Right cardiac atrium (tissue), 5 donors: ENCODE measurements around the gene PBX4. TPM values are rescaled to one million over a fixed set of nuclear protein-coding genes. Genes with fewer than 3 reads are reported as not detected.
A peak's percentile ranks its signal among the peaks of the same experiment; 100 is the strongest.

Experiments
- ATAC-seq, 2 donors: fragments of 200-7000 bp; cut with Tn5 transposase; one replicate each; pipeline versions ENCODE4 v1.8.0 to v1.9.1; 2020; ENCODE audit warnings: moderate library complexity in 2 of 2, mild to moderate bottlenecking in 1 of 2
- DNase-seq, 3 donors: peaks; one replicate each; pipeline ENCODE4 v3.0.0-alpha.2; 2020
- H3K27ac ChIP-seq: one replicate; pipeline ENCODE4 v1.5.1; 2013; ENCODE audit warnings: mild to moderate bottlenecking, low read length, control low read depth, moderate library complexity
- H3K27me3 ChIP-seq: one replicate; pipeline ENCODE4 v1.6.1; 2013; ENCODE audit not compliant: control insufficient read depth, insufficient read depth
- H3K4me1 ChIP-seq: one replicate; pipeline ENCODE4 v1.6.1; 2013; ENCODE audit warnings: low read length; ENCODE audit not compliant: control insufficient read depth, insufficient read depth
- H3K4me3 ChIP-seq: one replicate; pipeline ENCODE4 v1.5.1; 2013; ENCODE audit warnings: low read length, control low read depth
- H3K9me3 ChIP-seq: one replicate; pipeline ENCODE4 v1.6.1; 2013; ENCODE audit warnings: low read length; ENCODE audit not compliant: control insufficient read depth
- WGBS: extraction: QIAGEN DNeasy Blood & Tissue Kit; methylation state at CpG from one replicate; pipeline ENCODE4 v1.1.7; 2013; 5-methylcytosine and 5-hydroxymethylcytosine counted together
- intact Hi-C, 4 donors: fragments of 100-400 bp; cut with DNase I; formaldehyde crosslinking; loops; one replicate each; pipeline versions ENCODE4 v1.11.0 to v1.14.0; 2022 to 2023
- polyA plus RNA-seq: library from polyadenylated mRNA; stranded (reverse); fragments of 200-250 nt; gene quantifications from one replicate; pipeline ENCODE4 v1.2.3, GENCODE V29; 2013
- total RNA-seq, 4 donors: library from RNA; stranded (reverse); fragmentation: NEBNext Ultra II Directional; extraction: Animal tissue kit (Norgen Biotek cat#: 25700); gene quantifications; one replicate each; pipeline ENCODE4 v1.2.1, GENCODE V29; 2021
- donor health status: healthy with polysubstance abuse.
- donor health status: DM: no; HTN: yes; CAD: no.
- donor health status: DM: no; HTN: no; CAD: no.
- donor health status: DM: no; HTN: yes; CAD: no; lungs with severe emphysema.
- donor health status: DM: yes; HTN: yes; CAD: no.

Gene PBX4
- total and polyA plus RNA-seq, 5 donors: 0.36 to 0.56 TPM; not detected in 3

DNA sequence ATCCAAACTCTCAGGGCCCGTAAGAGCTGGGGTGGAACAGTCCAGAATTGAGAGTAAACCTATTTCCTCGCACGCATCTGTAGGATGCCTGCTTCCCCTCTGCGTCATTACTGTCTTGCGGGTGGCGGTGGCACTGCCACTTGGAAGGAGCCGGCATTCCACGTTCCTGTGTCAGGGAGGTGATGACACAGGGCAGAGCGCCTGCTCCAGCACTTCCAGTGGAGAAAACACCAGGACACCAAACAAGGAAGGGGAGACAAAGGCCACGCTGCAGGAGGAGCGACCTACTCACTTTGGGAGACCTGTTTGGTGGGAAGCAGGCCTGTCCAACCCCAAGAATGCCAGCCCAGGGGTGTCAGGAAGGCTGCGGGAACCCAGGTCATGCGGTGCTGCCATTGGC lies 37.1 kb downstream of the PBX4 start:
- intact Hi-C loops: no loop called here
- Histone ChIP-seq H3K4me3 (no peak overlapping the region), H3K27ac (no peak overlapping the region), H3K27me3 (no peaks in the 10 kb centered on the region), H3K9me3 (no peaks in the 10 kb centered on the region), H3K4me1 (no peaks in the 10 kb centered on the region)
- 76% methylated on average over 13 of the region's 13 CpGs for WGBS
- ATAC-seq: peak; percentile 12 to 69
- DNase-seq: no peak

DNA sequence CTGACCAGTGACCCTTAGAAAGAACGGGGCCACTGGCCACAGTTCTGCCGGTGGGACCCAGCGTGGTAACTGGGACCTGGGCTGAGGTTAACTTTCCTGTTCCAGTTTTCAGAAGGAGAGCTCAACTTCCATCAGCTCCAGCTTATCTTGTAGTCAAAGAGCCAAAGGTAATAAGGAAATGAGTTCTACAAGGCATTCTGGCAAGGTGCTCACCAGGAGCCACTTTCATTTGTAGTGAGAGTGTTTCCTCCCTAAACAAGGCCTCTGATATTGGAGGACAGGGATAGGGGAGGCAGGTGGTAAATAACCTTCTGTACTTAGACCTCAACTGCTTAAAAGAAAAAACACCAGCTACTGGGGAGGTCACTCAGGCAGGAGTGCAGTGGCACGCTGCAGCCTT lies 38.1 kb downstream of the PBX4 start:
- no peaks in the 10 kb centered on the region for H3K9me3 ChIP-seq
- 88% methylated on average over 4 of the region's 4 CpGs for WGBS
- no peak for ATAC-seq
- H3K4me3 ChIP-seq: no peak overlapping the region
- no peak overlapping the region for H3K27ac ChIP-seq
- H3K4me1 ChIP-seq: no peaks in the 10 kb centered on the region
- no peak for DNase-seq
- intact Hi-C loops: no loop called here
- no peaks in the 10 kb centered on the region for H3K27me3 ChIP-seq

DNA sequence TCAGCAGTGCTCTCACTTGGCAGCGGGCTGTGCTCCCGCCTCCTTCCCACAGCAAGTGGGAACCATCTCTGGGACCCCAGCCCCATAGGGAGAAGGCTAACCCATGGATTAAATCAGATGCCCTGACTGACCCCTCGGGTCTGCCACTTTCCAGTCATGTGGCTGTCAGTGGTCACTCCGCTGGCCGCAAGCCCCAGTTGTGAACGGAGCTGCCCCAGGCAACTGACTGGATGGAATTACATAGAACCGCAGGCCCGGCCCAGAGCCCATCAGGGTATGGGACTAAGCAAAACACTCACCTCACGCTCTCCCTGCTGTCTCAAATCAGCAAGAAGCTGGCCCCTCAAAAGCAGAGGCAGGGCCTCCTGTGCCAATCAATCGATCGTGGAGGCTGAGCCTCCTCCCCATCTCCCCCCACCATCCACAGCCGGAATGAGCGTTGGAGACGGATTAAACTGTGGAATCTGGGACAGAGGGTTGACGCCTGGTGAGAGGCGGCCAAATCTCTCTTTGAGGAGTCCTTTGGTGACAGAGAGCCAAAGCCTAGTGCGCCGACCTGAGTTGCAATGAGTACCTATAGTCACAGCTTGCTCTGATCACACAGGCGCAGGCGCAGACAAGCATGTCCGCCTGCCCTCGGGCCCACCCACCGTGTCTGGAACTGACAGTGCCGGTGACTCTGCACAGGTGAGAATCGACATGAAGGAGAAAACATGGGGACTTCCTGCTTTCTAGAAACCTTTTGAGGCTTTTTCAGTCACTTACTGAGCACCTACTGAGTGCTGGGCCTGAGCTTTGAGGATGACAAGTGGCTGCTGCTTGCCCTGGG lies 38.7 kb downstream of the PBX4 start:
- Histone ChIP-seq H3K27ac (no peak overlapping the region), H3K9me3 (no peaks in the 10 kb centered on the region), H3K27me3 (no peaks in the 10 kb centered on the region), H3K4me1 (no peaks in the 10 kb centered on the region), H3K4me3 (no peak overlapping the region)
- no peak for DNase-seq
- intact Hi-C loops: no loop called here
- WGBS: 87% methylated on average over 25 of the region's 25 CpGs
- no peak for ATAC-seq

DNA sequence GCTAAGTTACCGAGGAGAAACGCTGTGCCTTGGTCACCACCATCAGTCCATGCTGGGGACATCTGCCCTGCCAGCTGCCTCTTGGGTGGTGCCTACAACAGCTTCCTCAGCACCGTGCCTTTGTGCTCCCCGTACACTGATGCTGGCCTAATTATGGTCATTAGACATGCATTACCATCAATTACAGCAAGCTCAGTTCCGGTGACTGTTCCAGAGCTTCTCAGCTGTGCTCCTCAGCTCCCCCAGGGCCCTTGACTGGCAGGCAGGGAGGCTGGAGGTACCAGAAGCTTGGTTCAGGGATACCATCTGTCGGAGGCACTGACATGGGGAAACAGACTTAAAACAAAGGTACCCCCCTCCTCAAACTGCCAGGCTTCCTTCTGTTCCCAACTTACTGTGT lies 40.2 kb downstream of the PBX4 start:
- DNase-seq: no peak
- Histone ChIP-seq H3K27ac (no peak overlapping the region), H3K4me3 (no peak overlapping the region), H3K4me1 (no peaks in the 10 kb centered on the region), H3K27me3 (no peaks in the 10 kb centered on the region), H3K9me3 (no peaks in the 10 kb centered on the region)
- intact Hi-C loops: no loop called here
- no peak for ATAC-seq
- 90% methylated on average over 6 of the region's 6 CpGs for WGBS

DNA sequence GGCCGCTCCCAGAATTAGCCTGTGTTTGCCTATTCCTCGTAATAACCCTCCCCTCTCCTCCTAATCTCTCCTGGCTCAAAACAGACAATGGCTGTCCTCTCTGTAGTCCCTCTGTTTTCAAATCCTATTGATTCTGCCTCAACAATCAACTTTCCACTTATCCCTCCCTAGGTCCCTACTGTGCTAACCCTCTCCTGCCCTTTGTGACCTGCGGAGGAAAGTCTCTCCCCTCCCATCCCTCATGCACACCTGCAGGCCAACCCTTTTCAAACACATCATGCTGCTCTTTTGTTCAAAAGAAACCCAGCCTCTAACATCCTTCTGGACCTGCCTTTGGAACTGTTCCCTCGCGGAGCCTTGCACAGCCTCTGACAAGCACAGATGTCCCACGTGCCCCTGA lies 43.1 kb downstream of the PBX4 start:
- intact Hi-C loops: no loop called here
- DNase-seq (no peak), ATAC-seq (no peak)
- Histone ChIP-seq H3K9me3 (no peaks in the 10 kb centered on the region), H3K4me1 (no peaks in the 10 kb centered on the region), H3K27me3 (no peaks in the 10 kb centered on the region), H3K4me3 (no peak overlapping the region), H3K27ac (no peak overlapping the region)
- 80% methylated on average over 6 of the region's 6 CpGs for WGBS

DNA sequence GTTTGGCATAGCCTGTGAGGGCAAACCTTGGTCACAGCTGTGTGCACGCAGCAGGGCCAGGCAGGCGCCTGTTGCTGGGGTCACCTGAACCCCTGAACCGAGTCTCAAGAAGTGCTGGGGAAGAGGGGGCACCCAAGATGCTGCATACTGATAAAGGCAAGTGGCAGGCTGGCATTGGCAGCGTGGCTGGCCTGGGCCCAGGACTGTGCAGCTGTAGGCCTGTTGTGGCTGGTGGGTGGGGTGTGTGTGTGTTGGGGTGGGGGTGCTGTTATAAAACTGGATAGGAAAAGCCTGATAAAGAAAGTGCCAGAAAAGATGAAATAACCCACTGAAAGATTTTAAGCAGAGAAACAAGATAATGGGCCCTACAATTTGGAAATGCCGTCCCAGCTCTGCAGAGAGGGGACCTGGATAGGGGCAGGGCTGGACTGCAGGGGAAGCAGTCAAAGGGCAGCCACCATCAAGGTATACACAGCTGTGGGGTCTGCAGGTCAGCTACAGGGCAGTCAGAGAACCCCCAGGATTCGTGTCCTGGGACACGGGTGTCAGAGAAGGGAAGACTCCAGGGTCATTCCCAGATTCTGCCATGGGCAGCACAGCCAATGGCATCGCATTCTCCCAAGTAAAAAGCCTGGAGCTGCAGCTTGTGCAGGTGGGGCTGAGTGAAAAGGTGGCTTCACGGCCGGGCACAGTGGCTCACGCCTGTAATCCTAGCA lies 47.3 kb downstream of the PBX4 start:
- WGBS: 87% methylated on average over 11 of the region's 11 CpGs
- H3K4me1 ChIP-seq: no peaks in the 10 kb centered on the region
- no peaks in the 10 kb centered on the region for H3K27me3 ChIP-seq
- no peak for ATAC-seq
- intact Hi-C loops: no loop called here
- H3K9me3 ChIP-seq: no peaks in the 10 kb centered on the region
- H3K4me3 ChIP-seq: no peak overlapping the region
- H3K27ac ChIP-seq: no peak overlapping the region
- peak in 1 of 3 donors; percentile 18 for DNase-seq

DNA sequence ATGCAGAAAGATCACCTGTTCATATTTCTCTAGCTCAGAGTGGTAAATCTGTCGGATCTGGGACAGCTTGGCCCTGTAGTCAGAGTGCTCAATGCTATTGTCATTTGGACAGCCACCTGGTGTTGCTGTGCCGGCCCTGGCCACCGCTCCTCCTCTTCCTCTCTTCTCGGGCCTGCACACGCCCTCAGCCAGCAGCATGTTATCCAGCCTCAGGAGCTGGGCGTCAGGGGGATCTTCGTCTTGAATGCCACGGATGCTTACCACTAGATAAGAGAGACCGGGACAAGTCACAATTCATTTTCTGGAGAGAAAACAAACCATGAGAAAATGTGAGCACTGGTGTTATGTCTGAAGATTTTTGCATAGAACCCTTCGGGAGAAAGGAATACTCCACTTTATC lies 47.9 kb downstream of the PBX4 start:
- Histone ChIP-seq H3K27ac (no peak overlapping the region), H3K4me3 (no peak overlapping the region), H3K9me3 (no peaks in the 10 kb centered on the region), H3K27me3 (no peaks in the 10 kb centered on the region), H3K4me1 (no peaks in the 10 kb centered on the region)
- intact Hi-C loops: no loop called here
- ATAC-seq: no peak
- DNase-seq: peak in 1 of 3 donors; percentile 15
- WGBS: 62% methylated on average over 10 of the region's 10 CpGs

DNA sequence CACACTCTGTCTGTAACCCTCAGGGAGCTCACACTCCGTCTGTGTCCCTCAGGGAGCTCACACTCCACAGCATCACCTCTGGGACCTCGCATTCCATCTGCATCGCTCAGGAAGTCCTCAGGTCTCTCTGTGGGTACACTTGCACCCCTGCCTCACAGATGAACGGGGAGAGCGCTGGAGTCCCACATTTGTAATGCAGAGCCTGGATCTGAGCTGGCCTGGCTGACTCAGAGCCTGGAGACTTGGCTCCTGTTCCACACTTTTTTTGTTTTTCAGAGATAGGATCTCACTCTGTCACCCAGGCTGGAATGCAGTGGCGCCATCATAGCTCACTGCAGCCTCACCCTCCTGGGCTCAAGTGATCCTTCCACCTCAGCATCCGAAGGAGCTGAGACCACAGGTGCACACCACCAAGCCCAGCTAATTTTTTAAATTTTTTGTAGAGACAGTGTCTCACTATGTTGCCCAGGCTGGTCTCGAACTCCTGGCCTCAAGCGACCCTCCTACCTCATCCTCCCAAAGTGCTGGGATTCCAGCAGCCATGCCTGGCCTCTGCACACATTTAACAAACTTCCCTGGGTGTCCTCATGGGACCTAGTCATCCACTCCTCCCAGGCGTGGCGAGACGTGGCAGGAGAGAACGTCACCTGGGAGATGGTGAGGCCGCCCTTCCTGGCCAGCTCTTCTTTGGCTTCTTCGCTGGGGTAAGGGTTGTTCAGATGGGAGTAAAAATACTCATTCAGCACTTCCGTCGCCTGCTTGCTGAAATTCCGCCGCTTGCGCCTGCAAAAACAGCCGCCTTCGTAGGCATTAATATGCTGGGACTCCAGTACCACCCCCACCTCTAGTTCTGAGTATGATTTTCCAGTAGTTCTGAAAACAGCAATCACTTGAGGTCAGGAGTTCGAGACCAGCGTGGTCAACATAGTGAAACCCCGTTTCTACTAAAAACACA lies 49.4 kb downstream of the PBX4 start:
- no peak for ATAC-seq
- Histone ChIP-seq H3K4me1 (no peaks in the 10 kb centered on the region), H3K27ac (no peak overlapping the region), H3K4me3 (no peak overlapping the region), H3K27me3 (no peaks in the 10 kb centered on the region), H3K9me3 (no peaks in the 10 kb centered on the region)
- intact Hi-C loops: no loop called here
- 89% methylated on average over 25 of the region's 25 CpGs for WGBS
- DNase-seq: peak in 1 of 3 donors; percentile 27

DNA sequence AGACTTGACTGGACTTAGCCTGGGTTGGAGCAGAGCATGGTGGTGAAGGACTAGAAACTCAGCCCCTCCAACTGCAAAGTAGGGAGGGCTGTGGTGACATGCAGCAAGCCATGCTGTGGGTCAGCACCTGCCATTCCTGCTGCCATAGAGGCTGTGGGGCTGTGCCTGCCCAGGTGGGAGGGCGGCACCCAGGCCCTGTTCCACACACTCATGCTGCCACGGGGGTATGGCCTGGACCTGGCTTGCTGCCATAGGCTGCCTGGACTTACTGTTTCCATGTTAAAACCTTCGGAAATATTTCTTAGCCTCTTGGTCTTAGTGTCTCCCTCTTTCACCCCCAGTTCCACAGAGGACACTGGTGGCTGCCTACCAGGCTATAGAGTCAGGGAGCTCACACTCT lies 51.1 kb downstream of the PBX4 start:
- WGBS: 75% methylated on average over 3 of the region's 3 CpGs

DNA sequence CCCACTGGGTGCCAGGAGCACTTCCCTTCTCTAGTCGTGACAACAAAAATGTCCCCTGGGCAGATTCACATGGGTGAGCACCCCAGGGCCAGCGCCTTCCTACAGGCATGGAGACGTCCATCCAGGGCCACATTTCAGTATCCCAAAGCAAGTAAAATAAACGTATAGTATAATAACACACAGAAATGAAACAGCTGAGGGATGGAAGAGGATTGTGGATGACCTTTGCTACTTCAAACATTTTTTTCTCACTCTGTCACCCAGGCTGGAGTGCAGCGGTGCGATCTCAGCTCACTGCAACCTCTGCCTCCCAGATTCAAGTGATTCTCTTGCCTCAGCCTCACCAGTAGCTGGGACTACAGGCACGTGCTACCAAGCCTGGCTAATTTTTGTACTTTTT lies 52.2 kb downstream of the PBX4 start:
- no peak overlapping the region for H3K4me3 ChIP-seq
- intact Hi-C loops: no loop called here
- H3K9me3 ChIP-seq: no peaks in the 10 kb centered on the region
- H3K27me3 ChIP-seq: no peaks in the 10 kb centered on the region
- H3K4me1 ChIP-seq: no peaks in the 10 kb centered on the region
- 74% methylated on average over 7 of the region's 7 CpGs for WGBS
- no peak overlapping the region for H3K27ac ChIP-seq
- DNase-seq: no peak
- no peak for ATAC-seq

More for the DNA sequence above, 51.1 kb downstream of the PBX4 start:
- intact Hi-C loops: no loop called here
- no peaks in the 10 kb centered on the region for H3K4me1 ChIP-seq
- H3K4me3 ChIP-seq: no peak overlapping the region
- DNase-seq: peak in 1 of 3 donors; percentile 30
- H3K9me3 ChIP-seq: no peaks in the 10 kb centered on the region
- no peak for ATAC-seq
- H3K27ac ChIP-seq: no peak overlapping the region
- H3K27me3 ChIP-seq: no peaks in the 10 kb centered on the region
